Hematopoietic multipotent progenitor cell treated with erythropoietin and hydrocortisone succinate and interleukin-3 and kit ligand, for 8 days (in vitro differentiated cells): ENCODE data around the gene TMED5.
"Not testable (repeated sequence)": the region's sequence is repeated elsewhere in the genome, so short reads cannot be mapped to it uniquely, and the experiment has no call there.

ENCODE experiments used
- DNase-seq: peaks from one replicate; pipeline ENCODE4 v3.0.0-alpha.2; 2015

Gene TMED5

DNA sequence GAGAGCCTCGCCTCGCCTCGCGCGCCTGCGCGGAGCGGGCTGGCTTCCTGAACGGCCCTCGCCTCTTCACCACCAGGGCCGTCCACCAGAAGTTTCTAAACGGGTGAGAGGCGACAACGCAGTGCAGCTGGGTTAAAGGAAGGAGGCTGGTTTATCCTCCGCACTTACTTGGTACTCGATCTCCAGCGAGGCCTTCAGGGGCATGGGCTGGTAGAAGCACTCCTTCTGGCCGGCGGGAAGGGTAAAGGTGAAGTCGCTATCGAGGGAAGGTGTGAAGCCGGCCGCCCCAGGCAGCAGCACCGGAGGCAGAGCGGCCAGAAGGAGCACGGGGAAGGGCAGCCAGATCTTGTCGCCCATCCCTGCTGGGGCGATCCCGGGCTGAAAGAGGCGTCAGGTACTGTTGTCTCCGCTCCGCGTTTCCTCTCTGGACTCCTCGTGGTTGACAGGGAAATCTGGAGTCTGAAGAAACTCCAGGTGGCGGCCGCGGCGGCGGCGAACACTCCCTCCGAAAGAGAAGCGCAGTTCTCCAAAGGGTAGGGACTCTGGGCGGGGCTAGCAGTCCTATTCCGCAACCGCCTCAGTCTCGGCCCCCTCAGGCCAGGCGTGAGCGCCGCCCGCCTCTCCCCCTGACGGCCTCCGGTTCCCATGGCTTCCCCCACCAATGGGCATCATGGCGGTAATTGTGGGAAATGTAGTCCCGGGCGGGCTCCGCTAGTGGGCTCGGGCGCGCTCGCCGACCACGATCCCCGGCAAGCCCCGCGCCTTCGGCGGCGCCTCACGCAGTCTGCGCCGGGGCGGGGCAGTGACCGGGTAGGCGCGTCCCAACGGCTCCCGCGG, at the start of gene TMED5:
TMED5 (minus strand) TSS at position 528 of the 837 bp plus-strand sequence; CDS start at position 357, 171 bp downstream.
- peak; percentile 98 for DNase-seq

DNA sequence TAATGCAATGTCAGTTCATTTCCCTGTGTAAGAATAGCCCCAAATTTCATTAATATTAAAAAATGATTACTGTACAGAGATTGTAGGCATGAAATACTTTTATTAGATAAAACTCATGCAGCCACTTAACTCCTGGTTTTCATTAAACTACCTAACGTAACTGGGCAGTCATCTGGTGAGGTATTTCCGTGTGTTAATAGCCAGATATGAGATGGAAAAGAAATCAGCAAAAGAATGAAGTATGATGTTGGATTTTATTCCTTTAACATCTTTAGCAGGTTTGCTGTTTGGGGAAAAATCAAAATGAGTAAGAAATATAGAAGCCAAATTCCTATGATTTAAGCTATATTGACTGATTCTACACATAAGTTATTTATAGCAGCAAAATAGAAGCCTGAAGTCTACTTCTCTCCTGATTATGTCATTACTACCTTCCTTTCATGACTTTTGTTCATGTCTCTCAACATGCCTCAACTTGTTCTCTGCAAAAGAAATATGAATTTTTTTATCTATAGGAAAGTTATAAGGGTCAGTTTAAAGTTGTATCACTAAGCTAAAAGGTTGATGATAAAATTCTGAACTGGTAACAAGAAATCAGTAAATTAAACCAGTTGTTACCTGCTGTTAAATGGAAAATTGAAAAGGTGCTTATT, 42.9 kb upstream of the TMED5 start:
- DNase-seq, result no peak

DNA sequence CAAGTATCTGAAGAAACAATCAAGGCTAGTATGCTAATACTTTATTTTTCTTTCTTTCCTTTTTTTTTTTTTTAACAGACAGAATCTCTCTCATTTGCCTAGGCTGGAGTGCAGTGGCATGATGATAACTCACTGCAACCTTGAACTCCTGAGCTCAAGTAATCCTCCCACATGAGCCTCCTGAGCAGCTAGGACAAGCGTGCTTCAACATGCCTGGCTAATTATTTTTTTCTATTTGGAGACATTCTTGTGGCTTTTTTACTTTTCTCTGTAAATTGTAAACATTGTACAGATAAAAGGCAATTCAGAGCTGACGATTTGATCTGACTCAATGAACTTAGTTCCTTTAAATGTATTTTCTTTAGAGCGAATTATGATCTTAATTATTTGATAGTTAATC, 41.7 kb upstream of the TMED5 start:
- DNase-seq, result no peak

DNA sequence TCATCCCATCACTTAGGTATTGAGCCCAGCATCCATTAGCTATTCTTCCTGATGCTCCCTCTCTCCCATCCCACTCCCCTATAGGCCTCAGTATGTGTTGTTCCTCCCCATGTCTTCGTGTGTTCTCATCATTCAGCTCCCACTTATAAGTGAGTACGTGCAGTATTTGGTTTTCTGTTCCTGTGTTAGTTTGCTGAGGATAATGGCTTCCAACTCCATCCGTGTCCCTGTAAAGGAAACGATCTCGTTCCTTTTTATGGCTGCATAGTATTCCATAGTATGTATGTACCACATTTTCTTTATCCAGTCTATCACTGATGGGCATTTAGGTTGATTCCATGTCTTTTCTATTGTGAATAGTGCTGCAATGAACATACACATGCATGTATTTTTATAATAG, 40.5 kb upstream of the TMED5 start:
- DNase-seq, result not testable (repeated sequence)

DNA sequence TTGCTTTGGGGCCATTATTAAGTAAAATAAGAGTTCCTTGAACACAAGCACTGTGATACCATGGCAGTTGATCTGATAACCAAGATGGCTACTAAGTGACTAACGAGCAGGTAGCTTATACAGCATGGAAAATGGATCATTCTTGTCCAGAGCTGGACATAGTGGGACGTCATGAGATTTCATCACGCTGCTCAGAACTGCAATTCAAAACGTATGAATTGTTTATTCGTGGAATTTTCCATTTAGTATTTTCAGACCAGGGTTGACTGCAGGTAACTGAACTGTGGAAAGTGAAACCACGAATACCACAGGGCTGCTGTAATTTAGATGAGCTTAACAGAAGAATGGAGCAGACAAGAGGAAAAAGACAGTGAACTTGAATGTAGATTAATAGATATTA, 39.2 kb upstream of the TMED5 start:
- DNase-seq, result peak; percentile 32

DNA sequence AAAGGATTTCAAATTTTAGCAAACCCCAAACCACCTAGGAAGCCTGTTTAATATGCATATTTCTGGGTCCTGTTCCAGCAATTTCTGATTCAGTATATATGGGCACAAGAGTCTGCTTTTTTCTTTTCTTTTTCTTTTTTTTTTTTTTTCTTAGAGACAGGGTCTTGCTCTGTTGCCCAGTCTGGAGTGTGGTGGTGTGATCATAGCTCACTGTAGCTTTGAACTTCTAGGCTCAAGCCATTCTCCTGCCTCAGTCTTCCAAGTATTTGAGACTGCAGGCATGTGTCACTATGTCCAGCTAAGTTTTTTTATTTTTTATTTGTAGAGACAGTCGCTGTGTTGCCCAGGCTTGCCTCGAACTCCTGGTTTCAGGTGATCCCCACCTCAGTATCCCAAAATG, 35.1 kb upstream of the TMED5 start:
- DNase-seq, result no peak

DNA sequence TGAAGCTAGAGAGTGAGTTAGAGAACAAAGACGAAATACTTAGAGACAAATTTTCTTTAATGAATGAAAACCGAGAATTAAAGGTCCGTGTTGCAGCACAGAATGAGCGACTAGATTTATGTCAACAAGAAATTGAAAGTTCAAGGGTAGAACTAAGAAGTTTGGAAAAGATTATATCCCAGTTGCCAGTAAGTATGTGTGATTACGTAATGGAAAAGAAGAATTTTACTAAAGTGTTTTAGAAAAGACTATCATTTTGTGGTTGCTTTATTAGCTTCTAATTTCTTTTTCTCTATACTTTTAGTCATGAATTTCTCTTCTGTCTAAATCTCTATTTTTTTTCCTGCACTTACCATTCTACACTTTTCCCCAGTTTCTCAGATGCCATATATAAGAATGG, 27.0 kb upstream of the TMED5 start:
- no peak for DNase-seq

DNA sequence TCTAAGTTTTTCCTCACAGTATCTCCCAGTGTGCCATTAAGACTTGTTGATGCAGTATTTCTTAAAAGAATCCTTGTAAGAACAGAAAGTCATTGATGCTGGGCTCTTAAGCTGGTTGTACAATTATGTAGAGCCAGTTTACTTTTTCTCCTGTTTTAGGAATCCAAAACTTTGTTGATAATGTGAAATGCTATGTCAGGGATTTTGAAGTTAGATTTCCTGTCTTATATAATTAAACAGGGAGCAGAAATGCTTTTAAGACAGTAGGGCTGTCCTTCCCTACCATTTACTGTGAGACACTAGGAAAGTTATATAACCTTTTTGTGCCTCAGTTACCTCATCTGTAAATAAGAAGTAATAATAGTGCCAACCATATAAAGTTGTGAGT, 26.3 kb upstream of the TMED5 start:
- no peak for DNase-seq

DNA sequence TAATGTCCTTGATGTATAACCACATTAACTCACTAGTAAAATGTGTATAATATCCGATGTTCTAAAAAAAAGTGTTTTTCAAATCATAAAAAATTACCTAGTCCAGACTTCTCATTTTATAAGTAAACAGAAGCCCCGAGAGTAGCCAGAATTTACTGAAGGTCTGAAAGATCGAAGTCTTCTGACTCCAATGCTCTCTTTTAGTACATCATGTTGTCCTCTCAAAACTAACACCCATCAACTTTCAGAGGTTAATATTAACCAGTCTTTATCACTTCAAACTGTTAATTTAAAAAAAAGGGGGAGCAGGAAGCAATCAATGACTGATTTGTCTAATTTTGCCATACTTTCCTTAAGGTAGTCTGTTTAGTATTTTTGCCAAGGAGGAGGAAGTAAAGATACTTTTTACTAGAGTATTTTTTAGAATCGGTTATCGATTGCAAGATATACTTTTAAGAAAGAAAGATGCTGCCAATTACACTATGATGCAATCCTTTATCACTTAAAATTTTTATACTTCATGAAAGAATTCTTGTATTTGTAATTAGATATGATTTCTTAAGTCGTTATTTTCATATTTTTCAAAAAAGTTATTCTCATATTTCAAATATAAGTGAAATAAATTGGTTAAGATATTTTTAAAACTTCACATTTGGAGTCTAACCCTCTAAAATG, 25.8 kb upstream of the TMED5 start:
- DNase-seq, result no peak

DNA sequence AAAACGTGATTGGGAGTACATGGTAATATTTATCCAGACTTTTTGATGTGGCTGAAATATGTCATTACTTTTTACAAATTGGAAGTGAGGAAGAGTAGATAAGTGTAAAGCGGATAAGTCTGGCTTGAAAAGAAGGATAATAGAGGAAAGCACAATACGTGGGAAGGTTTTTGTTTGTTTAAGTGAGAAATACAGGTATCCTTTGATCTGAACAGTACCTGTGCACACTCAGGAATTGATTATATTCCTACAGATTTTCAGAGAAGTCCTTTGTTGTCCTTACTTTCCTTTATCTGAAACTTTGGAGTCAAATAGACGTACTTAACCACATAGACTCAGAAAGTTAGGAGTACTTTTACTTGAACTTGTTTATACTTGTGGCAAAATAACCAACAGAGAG, 20.5 kb upstream of the TMED5 start:
- DNase-seq, result no peak

DNA sequence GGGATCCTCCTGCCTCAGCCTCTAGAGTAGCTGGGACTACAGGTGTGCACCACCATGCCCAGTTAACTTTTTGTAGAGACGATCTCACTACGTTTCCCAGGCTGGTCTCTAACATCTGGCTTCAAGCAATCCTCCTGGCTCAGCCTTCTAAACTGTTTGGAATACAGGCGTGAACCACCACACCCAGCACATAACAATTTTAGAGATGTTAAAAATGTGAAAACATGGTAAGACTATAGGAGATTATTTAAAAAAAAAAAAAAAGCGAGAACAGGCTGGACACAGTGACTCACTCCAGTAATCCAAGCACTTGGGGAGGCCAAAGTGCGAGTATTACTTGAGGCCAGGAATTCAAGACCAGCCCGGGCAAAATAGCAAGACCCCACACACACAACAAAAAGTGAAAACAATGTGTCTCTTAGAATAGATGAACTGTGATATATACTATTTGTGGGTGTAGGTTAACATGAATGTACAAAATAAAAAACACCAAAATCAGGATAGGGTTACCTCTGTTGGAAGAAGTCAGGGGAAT, 19.9 kb upstream of the TMED5 start:
- no peak for DNase-seq

DNA sequence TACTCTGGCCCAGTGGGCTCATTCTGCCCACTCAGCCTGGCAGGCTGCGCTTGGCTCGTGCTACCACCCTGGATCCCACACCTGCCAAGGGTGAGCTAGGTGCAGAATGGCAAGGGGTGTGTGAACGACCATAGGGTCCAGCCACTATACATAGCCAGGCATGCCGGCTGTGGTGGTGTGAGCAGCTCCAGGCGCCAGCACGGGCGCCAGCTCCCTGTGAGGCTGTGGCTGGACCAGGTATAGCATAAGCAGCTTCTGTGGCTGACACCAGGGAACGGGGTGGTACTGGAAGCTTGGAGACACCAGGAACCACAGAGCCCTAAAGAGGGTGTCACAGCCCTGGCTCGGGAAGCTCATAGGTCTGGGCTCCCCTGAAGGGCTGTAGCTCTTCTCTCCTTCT, 18.9 kb upstream of the TMED5 start:
- no peak for DNase-seq

DNA sequence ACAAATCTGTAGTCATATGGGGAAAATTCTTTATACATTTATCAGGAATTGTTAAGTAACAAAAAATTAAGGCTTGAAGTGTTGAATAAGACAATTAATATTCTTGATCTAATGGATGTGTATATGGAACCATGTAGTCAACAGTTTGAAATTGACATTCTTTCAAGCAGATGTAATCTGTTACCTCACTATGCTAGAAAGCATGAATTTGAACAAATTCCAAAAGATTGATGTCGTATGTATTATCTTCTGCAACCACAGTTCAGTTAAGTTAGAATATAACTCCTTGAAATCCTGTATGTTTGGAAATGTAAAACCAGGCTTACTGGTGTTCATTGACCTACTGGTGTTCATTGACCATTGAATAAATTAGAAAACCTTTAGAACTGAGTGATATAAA, 16.4 kb upstream of the TMED5 start:
- no peak for DNase-seq

DNA sequence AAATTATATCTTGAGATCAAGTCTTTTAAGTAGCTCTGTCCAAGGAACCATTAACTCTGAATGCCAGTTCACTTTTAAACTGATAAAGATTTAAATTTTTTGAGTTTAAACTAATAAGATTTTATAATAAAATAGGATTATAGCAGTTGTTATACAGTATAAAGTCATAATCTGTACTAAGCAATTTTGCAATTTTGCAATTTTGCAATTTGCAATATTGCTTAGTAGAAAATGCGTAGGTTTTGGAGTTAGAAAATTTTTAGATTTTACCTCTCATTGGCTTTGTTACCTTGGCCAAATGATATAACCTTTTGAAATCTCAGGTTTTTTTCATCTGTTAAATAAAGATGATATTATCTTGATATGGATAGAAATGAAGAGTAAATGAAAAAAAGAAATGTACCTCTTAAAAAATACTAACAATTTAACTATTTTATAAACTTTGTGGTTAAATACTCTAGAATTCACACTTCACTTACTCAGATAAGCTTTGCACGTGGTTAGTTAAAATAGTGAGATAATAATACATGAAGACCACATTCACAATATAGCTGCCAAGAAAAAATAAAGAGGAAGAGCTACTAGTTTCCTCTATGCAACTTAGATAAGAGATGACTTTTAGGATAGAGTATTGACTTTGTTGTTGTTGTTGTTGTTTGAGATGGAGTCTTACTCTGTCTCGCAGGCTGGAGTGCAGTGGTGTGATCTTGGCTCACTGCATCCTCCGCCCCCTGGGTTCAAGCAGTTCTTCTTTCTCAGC, 14.2 kb upstream of the TMED5 start:
- DNase-seq, result no peak

DNA sequence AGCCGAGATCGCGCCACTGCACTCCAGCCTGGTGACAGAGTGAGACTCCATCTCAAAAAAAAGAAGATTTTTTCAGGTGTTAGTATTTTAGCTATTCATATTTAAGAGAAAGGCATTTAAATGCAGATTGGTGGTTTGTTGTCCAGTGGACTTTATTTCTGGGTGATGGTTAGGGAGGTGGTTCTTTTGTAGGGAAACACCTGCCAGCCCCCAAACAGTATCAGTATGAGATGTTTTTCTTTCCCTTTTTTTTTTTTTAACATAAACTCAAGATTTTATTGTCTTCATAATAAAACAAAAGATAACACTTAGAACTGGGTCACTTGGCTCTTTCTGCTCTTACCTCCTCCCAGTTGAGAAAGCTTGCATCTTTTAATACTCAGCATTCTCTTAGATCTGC, 10.2 kb upstream of the TMED5 start:
- no peak for DNase-seq

DNA sequence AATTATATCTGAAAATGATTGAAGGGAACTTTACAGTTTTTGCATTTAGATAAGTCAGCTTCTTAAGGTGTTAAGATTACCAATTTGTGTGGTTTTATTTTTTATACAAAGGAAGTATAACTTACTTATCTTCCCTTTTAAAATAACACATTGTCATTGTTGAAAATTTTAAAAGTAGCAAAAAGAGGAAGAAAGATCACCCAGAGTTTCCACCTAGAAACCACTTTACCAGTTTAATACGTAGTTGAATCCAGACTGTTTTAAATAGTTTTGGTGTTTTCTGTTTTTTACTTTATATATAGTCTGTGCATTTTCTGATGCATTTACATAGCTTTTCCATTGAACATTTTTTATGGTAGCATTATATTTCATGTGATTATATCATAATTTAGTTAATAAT, 6.5 kb upstream of the TMED5 start:
- peak; percentile 44 for DNase-seq

DNA sequence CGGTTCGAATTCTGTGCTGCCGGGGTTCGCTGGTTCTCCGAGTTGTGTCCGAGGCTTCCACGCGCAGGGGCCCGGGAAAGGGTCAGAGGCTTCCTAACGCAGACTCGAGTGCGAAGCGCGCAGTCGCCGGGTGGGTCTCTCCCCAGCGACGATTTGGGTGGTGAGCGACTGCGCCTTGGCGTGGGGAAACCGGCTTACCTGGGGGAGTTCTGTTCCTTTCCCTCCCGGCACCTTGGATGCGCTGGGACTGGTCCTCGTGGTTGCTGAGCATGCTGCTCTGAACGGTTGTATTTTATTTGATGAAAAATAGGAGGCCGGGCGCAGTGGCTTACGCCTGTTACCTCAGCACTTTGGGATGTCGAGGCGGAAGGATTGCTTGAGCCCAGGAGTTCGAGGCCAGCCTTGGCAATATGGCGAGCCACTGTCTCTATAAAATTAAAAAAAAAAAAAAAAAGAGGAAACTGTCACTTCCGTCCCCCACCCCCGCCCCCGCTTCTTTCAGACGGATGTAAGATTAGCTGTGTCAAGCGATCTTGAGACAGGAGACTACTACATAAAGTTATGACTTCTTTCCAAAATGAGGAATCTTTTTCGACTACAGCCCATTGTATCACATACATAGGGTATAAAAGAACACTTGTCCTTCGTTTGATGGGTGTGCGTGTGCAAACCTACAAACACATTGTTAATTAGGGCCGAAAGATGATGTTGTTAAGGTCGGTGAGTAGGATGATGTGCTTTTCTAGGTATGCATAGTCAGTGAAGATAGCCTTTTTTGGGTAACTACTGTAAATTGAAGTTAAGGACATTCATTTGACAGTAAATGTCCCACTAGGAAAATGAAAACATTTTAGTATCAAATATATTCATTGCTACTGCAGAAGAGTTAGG, 755 bp upstream of the TMED5 start, which contains the start of gene CCDC18:
CCDC18 (plus strand) TSS at position 2 of the 891 bp plus-strand sequence. CDS start 2,638 bp downstream, outside the sequence.
- DNase-seq, result peak; percentile 76

DNA sequence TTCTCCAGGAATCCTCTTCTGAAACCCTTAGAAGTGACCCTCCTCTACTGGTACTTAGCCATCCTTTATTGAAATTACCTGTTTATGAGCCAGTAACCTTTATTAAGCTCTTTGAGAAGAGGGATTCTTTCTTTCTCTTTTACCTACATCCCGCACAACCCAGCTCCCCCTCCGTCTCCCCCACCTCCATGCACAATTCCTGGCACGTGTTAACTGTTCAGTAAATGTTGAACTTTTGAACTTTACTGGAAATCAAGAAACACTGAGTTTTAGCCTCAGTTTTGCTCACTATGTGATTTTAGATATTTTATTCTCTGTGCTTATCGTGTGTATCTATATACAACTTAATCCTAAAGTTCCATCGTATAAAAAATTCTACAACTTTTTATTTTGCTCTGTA, 1.8 kb downstream of the TMED5 start:
- DNase-seq, result no peak

DNA sequence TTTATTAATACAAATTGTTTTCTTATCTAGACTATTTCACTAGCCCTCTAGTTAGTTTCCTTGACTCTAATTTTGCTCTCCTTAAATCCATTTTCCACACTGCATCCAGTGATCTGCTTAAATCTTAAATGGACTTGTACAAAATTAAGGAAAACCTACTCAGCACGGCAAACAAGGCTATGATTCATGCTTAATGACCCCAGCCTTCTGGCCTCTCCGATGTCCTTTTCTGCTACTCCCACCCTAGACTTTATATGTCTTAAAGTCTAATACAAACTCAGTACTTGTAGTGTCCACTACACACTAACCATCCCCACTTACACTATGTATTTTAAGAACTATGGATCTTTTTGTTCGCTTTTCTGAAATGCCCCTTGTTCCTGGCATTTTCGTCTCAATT, 2.2 kb downstream of the TMED5 start:
- no peak for DNase-seq

DNA sequence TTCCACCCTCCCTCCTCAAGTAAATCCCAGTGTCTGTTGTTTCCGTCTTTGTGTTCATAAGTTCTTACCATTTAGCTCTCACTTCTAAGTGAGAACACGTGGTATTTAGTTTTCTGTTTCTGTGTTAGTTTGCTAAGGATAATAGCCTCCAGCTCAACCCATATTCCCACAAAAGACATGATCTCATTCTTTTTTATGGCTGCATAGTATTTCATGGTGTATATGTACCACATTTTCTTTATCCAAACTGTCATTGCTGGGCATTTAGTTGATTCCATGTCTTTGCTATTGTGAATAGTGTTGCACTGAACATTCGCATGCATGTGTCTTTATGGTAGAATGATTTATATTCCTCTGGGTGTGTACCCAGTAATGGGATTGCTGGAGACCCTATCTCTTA, 5.6 kb downstream of the TMED5 start:
- not testable (repeated sequence) for DNase-seq

DNA sequence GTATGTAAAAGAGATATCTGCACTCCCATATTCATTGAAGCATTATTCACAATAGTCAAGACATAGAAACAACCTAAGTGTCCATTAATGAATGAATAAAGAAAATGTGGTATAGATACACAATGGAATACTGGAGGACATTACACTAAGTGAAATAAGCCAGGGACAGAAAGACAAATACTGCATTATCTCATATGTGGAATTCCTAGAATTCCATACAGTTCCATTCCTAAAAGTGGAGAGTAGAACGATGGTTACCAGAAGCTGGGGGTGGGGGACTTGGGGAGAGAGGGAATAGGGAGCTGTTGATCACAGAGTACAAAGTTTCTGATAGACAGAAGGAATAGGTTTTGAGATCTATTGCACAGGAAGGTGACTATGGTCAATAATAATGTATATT, 7.4 kb downstream of the TMED5 start:
- no peak for DNase-seq

DNA sequence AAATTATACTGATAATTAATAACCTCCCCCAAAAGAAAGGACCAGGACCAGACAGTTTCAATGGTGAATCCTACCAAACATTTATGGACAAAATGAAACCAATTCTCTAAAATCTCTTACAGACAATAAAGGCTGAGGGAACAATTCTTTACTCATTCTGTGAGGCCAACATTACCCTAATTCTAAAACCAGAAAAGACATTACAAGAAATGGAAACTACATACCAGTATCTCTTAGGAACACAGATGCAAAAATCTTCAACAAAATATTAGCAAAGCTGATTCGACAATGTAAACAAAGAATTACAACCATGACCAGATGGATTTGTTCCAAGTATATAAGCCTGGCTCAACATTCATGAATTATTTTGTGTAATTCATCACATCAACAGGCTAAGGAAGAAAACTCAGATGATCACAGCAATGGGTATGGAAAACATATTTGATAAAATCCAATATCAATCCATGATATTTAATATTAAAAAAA, 8.6 kb downstream of the TMED5 start:
- DNase-seq, result no peak
